GM12892 (cell line): ENCODE results near the gene USP40.

Source experiments
- POLR2A ChIP-seq: IDR thresholded peaks from 2 replicates; pipeline ENCODE4 v1.6.1; 2011; ENCODE audit warnings: low read depth, low read length, control low read depth
- POLR2AphosphoS5 ChIP-seq: IDR thresholded peaks from 2 replicates; pipeline ENCODE4 v1.6.1; 2011; ENCODE audit warnings: low read depth, low read length, control low read depth
- TAF1 ChIP-seq: IDR thresholded peaks from 2 replicates; pipeline ENCODE4 v1.6.1; 2011; ENCODE audit warnings: low read depth, mild to moderate bottlenecking, control low read depth, low read length, borderline replicate concordance

DNA sequence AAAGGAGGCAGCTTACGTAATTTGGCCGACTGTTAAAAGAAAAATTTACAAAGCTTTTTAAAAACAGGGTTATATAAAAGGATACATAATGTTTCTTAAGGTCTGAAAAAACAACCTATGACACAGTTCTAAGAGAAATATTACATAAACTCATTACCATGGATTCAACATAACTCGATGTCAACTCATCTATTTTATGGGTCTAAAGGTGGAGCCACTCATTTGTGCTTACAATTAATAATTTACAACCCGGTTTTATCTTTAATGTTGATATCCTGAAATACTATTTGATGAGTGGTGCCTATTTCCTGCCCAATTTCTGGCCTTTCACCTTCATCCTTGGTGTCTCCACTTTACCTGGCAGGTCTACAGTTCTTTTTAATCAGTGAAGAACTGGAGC, 15.1 kb downstream of the USP40 start:
- TF ChIP-seq POLR2AphosphoS5, result no peak
- no peak for TF ChIP-seq TAF1
- TF ChIP-seq POLR2A, result no peak
